ENCODE measurements around the gene UNG.

GRCh38 chr12:109139791-109140190, 42.4 kb downstream of the UNG start:
- TF ChIP-seq EP300 (IDR thresholded peaks at IDR 0.05; ENCODE audit: borderline replicate concordance) (no peak), ZBTB7A (IDR thresholded peaks at IDR 0.05; ENCODE audit: low read depth) (no peak), YY1 (IDR thresholded peaks at IDR 0.05; ENCODE audit: low read depth) (no peak), TAF1 (IDR thresholded peaks at IDR 0.05; ENCODE audit: low read depth) (no peak), REST (IDR thresholded peaks at IDR 0.05; ENCODE audit: low read depth) (no peak), RAD21 (IDR thresholded peaks at IDR 0.05; ENCODE audit: low read depth) (no peak), TEAD4 (IDR thresholded peaks at IDR 0.05) (no peak), FOXM1 (IDR thresholded peaks at IDR 0.05; ENCODE audit: borderline replicate concordance, low read depth) (no peak), NFIC (IDR thresholded peaks at IDR 0.05) (no peak), EGR1 (IDR thresholded peaks at IDR 0.05) (no peak), TCF12 (IDR thresholded peaks at IDR 0.05; ENCODE audit: low read depth) (no peak), MAX (IDR thresholded peaks at IDR 0.05) (no peak), CREB1 (IDR thresholded peaks at IDR 0.05; ENCODE audit: low read depth) (no peak), CEBPB (IDR thresholded peaks at IDR 0.05) (no peak)

Data from Ishikawa (cell line).